Smooth muscle cell (in vitro differentiated cells): ENCODE results near the gene TTR. TPM values are rescaled to one million over a fixed set of nuclear protein-coding genes. Genes with fewer than 3 reads are reported as not detected.

Experiments used
- DNase-seq: peaks from one replicate; lab custom pipeline; 2025; ENCODE audit not compliant: unreplicated experiment; lab: John Stamatoyannopoulos, UW
- H2AFZ ChIP-seq: fragments of 200-600 bp; sonication (generic); 2 replicates; pipeline ENCODE4 v1.6.0; 2016; ENCODE audit warnings: antibody characterized with exemption, low read depth, mild to moderate bottlenecking
- H3F3A ChIP-seq: fragments of 200-600 bp; sonication (generic); 2 replicates; pipeline ENCODE4 v1.6.0; 2017; ENCODE audit warnings: antibody characterized with exemption, low read depth
- H3K27ac ChIP-seq: fragments of 200-600 bp; sonication (generic); 2 replicates; pipeline ENCODE4 v1.5.1; 2016; ENCODE audit warnings: low read depth, mild to moderate bottlenecking
- H3K27me3 ChIP-seq: fragments of 200-600 bp; sonication (generic); 2 replicates; pipeline ENCODE4 v1.6.1; 2016; ENCODE audit warnings: low read depth, mild to moderate bottlenecking
- H3K36me3 ChIP-seq: fragments of 200-600 bp; sonication (generic); 2 replicates; pipeline ENCODE4 v1.5.1; 2016; ENCODE audit warnings: low read depth
- H3K4me1 ChIP-seq: fragments of 200-600 bp; sonication (generic); 2 replicates; pipeline ENCODE4 v1.5.1; 2016; ENCODE audit warnings: low read depth
- H3K4me2 ChIP-seq: fragments of 200-600 bp; sonication (generic); 2 replicates; pipeline ENCODE4 v1.6.0; 2016; ENCODE audit warnings: mild to moderate bottlenecking
- H3K4me3 ChIP-seq: fragments of 200-600 bp; sonication (generic); 2 replicates; pipeline ENCODE4 v1.5.1; 2016; ENCODE audit warnings: mild to moderate bottlenecking
- H3K79me2 ChIP-seq: fragments of 200-600 bp; sonication (generic); 2 replicates; pipeline ENCODE4 v1.6.0; 2016; ENCODE audit warnings: low read depth, mild to moderate bottlenecking
- H3K9ac ChIP-seq: fragments of 200-600 bp; sonication (generic); 2 replicates; pipeline ENCODE4 v1.6.0; 2016; ENCODE audit warnings: low read depth
- H3K9me3 ChIP-seq: fragments of 200-600 bp; sonication (generic); replicated peaks from 2 replicates; pipeline ENCODE4 v1.5.1; 2016; ENCODE audit warnings: low read depth
- H4K20me1 ChIP-seq: fragments of 200-600 bp; sonication (generic); 2 replicates; pipeline ENCODE4 v1.6.0; 2016; ENCODE audit warnings: low read depth
- WGBS: methylation state at CpG from one replicate; pipeline ENCODE4 v1.1.7; 2016; ENCODE audit warnings: low lambda C conversion rate; 5-methylcytosine and 5-hydroxymethylcytosine counted together
- polyA plus RNA-seq: library from polyadenylated mRNA; unstranded; fragments of >200 nt; fragmentation: Nextera tagmentation; extraction: Ambion mirVana; gene quantifications from 2 replicates; pipeline ENCODE4 v1.2.1, GENCODE V29; 2016
- total RNA-seq: library from RNA; depleted of rRNA; stranded (reverse); fragments of >200 nt; gene quantifications from 2 replicates; pipeline ENCODE4 v1.2.3, GENCODE V29; 2014
- TF ChIP-seq, protein P1 (sequence below): fragments of 200-600 bp; sonication (generic); IDR thresholded peaks from 2 replicates; pipeline ENCODE4 v1.5.1; 2017; ENCODE audit warnings: borderline replicate concordance, mild to moderate bottlenecking, antibody characterized with exemption; ENCODE audit not compliant: insufficient read depth, poor library complexity, severe bottlenecking

TTR gene
- total and polyA plus RNA-seq, 2 experiments from 2014 or later: 2.6 TPM; not detected in 1

DNA sequence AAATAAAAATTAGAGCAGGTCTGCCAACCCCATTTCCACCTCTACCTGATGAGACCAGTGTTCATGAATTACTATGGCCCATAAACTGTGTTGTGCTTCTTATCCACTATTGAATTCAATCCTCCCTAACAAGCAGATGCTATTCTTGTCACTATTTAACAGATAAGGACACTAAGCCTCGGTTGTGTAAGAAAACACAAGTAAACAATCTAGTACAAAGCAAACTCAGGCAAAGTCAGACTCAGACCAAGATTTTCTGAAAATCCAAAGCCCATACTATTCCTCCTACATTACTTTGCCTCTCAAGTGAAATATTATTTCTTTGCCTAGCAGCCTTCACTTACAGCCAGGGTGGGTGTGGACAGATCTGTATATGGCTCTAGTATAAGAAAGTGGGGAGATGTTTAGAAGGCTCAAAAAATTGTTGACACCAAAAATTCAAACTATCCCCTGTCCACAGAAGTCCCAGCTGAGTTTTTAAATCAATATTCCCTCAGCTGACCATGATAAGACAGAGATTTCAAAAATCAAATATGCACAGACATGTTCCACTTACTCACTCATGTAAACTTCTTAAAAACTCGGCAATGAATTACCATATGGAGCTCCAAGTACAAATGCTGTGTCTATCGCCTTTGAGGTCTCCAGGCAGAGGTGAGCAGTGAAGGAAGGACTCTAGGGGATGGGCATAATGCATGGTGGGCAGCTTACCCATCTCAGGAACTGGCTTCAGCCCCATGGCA, 16.0 kb upstream of the TTR start:
- no peaks in the 10 kb centered on the region for H3F3A ChIP-seq
- H3K4me1 ChIP-seq: peaks cover 5% of the 10 kb centered on the region
- no peak overlapping the region for H3K9ac ChIP-seq
- no peaks in the 10 kb centered on the region for H3K9me3 ChIP-seq
- 69% methylated on average over 3 of the region's 3 CpGs for WGBS
- TF ChIP-seq, protein P1, sequence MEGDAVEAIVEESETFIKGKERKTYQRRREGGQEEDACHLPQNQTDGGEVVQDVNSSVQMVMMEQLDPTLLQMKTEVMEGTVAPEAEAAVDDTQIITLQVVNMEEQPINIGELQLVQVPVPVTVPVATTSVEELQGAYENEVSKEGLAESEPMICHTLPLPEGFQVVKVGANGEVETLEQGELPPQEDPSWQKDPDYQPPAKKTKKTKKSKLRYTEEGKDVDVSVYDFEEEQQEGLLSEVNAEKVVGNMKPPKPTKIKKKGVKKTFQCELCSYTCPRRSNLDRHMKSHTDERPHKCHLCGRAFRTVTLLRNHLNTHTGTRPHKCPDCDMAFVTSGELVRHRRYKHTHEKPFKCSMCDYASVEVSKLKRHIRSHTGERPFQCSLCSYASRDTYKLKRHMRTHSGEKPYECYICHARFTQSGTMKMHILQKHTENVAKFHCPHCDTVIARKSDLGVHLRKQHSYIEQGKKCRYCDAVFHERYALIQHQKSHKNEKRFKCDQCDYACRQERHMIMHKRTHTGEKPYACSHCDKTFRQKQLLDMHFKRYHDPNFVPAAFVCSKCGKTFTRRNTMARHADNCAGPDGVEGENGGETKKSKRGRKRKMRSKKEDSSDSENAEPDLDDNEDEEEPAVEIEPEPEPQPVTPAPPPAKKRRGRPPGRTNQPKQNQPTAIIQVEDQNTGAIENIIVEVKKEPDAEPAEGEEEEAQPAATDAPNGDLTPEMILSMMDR: no peak
- H3K4me2 ChIP-seq: no peak overlapping the region
- H3K27ac ChIP-seq: no peak overlapping the region
- DNase-seq: no peak
- no peak overlapping the region for H3K4me3 ChIP-seq
- H3K79me2 ChIP-seq: no peaks in the 10 kb centered on the region
- H4K20me1 ChIP-seq: no peaks in the 10 kb centered on the region
- H3K36me3 ChIP-seq: no peaks in the 10 kb centered on the region
- peak overlapping the region; percentile 56 for H2AFZ ChIP-seq
- H3K27me3 ChIP-seq: no peaks in the 10 kb centered on the region

DNA sequence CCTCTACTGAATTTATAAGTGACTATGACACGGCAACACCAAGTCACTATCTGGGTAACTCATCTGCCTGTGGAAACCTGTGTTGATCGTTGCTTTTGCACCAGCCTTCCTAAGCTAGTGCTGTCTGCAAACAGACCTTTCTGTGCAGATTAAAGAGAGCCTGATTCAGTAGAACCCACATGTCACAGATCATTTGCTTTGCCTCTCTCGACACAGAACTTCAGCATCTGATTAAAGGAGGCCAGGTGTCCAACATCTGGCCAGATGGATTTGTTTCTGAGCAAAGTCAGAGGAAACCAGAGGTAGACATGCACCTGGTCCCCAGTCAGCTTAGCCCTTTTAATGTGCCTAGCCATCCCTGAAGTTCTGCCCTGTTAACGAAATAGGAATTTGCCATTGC, 15.0 kb upstream of the TTR start:
- Histone ChIP-seq H4K20me1 (no peaks in the 10 kb centered on the region), H3F3A (no peaks in the 10 kb centered on the region), H3K4me1 (peaks cover 4% of the 10 kb centered on the region), H3K4me3 (no peak overlapping the region), H3K79me2 (no peaks in the 10 kb centered on the region), H2AFZ (no peak overlapping the region), H3K27me3 (no peaks in the 10 kb centered on the region), H3K9me3 (no peaks in the 10 kb centered on the region), H3K4me2 (no peak overlapping the region), H3K27ac (no peak overlapping the region), H3K9ac (no peak overlapping the region), H3K36me3 (no peaks in the 10 kb centered on the region)
- 82% methylated on average over 4 of the region's 4 CpGs for WGBS
- DNase-seq: no peak
- TF ChIP-seq, protein P1: no peak

DNA sequence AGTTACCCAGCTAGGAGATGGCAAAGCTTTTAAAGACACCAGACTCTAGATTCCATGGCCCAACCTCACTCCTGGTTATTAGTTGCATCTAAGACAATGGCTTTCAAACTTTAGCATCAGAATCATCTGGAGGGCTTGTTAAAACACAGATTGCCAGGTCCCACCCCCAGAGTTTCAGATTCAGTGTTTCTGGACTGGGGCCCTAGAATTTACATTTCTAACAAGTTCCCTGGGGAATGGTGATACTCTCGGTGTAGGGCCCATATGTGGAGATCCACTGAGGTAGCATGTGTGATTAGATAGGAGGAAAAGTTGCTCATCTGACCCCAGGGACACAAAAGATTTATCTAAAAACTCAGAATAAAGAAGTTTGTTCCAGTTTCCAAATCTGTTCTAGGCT, 14.5 kb upstream of the TTR start:
- no peaks in the 10 kb centered on the region for H3K79me2 ChIP-seq
- no peaks in the 10 kb centered on the region for H3K9me3 ChIP-seq
- TF ChIP-seq, protein P1: no peak
- no peaks in the 10 kb centered on the region for H3K36me3 ChIP-seq
- no peak overlapping the region for H2AFZ ChIP-seq
- no peaks in the 10 kb centered on the region for H3K4me1 ChIP-seq
- WGBS: 93% methylated on average over 1 of the region's 1 CpG
- no peak overlapping the region for H3K4me3 ChIP-seq
- H3F3A ChIP-seq: peaks cover 4% of the 10 kb centered on the region
- H3K27ac ChIP-seq: no peak overlapping the region
- H3K9ac ChIP-seq: no peak overlapping the region
- H3K27me3 ChIP-seq: no peaks in the 10 kb centered on the region
- no peaks in the 10 kb centered on the region for H4K20me1 ChIP-seq
- DNase-seq: no peak
- no peak overlapping the region for H3K4me2 ChIP-seq

DNA sequence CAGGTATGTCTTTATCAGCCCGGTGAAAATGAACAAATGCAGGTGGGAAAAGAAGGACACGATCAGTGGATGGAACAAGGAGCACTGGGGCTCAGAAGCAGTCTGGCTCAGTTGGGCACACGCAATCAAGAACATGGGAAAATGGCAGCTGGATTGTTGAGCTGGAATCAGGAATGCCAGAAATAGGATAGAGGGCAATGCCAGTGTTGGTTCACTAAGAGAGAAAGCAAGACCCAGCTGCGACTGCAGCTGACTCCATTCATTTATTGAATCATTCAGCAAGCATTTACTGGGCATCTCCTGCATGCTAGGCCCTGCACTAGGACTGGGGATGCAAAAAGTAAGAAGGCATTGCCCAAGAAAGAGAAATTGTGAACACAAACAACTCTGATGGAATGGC, 13.6 kb upstream of the TTR start:
- 97% methylated on average over 4 of the region's 4 CpGs for WGBS
- TF ChIP-seq, protein P1: no peak
- no peaks in the 10 kb centered on the region for H3K4me1 ChIP-seq

More for the DNA sequence above, 13.6 kb upstream of the TTR start:
- DNase-seq: no peak
- Histone ChIP-seq H3K36me3 (no peaks in the 10 kb centered on the region), H3K4me3 (no peak overlapping the region), H4K20me1 (no peaks in the 10 kb centered on the region), H2AFZ (no peak overlapping the region), H3K4me2 (no peak overlapping the region), H3K27me3 (no peaks in the 10 kb centered on the region), H3K79me2 (no peaks in the 10 kb centered on the region), H3K9me3 (no peaks in the 10 kb centered on the region), H3K9ac (no peak overlapping the region), H3F3A (peaks cover 8% of the 10 kb centered on the region), H3K27ac (no peak overlapping the region)
